GDM1 (cell line): ENCODE data around the gene MARCHF7.
"Not testable (repeated sequence)": the region's sequence is repeated elsewhere in the genome, so short reads cannot be mapped to it uniquely, and the experiment has no call there.

Source experiments
- DNase-seq: peaks from one replicate; lab custom pipeline; 2025; lab: John Stamatoyannopoulos, UW

The MARCHF7 gene

DNA sequence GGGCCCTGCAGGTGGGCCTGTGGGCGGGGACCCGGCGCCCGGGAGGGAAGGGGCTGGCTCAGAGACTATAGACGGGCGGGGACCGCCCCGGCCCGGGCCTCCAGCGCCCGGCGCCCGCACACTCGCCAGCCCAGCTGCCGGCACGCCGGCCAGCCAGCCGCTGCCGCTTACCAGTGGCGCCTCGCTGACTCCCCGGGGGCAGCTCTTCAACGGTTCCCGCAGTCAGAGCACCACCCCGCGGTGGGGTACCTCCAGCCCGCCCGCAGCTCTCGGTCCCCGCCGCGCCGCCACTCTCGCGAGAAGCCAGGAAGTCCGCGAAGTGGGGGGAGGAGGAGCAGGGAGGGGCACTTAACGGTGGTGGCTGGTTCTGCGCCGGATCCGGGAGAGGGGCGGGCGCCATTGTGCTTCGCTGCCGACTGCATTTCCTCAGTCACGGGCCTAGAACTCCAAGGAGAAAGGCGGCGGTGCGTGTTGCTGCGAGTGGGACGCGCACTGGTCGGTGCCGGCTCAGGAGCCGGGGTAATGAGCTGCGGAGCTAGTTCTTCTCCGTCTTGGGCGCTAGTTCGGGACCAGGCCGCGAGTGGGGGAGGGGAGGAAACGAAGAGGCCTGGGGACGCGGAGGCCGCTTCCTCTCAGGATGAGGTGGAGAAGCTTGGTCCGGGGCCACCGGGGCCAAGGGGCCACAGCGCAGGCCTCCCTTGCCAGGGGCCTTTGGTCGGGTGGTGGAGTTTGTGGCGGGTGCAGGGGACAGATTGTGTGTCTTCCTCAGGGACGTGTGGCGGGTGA is at the start of gene MARCHF7:
TSS of gene MARCHF7 (plus strand) at position 364 of the 786 bp plus-strand sequence. CDS start 16,517 bp downstream, outside the sequence.
- DNase-seq = peak; percentile 95

DNA sequence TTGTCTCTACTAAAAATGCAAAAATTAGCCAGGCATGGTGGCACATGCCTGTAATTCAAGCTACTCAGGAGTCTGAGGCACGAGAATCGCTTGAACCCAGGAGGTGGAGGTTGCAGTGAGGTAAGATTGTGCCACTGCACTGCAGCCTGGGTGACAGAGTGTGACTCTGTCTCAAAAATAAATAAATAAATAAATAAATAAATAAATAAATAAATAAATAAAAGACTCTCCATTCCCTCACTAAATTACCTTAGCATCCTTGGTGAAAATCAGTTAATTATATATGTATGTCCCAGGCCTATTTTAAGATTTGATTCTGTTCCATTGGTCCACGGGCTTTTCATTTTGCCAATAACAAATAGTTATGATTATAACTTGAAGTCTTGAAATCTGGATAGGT is 44.9 kb upstream of the MARCHF7 start:
- not testable (repeated sequence) for DNase-seq

DNA sequence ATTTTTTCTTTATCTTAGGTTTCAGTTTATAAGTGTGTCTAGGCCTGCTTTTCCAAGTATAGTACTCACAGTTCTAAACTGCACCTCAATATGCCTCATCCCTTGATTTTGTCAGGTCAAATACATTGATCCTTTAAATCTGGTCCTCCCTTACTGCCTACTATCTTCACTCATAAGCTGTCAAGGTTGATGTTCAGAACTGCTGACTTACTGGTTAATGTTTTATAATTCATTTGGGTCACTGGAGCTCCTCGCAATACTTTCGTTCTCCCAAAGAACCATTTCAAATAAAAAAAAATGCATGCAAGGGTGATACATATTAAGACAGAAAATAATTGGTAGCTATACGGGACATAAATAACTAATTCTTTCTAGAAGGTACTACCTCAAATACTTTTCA is 41.3 kb upstream of the MARCHF7 start:
- DNase-seq = no peak

DNA sequence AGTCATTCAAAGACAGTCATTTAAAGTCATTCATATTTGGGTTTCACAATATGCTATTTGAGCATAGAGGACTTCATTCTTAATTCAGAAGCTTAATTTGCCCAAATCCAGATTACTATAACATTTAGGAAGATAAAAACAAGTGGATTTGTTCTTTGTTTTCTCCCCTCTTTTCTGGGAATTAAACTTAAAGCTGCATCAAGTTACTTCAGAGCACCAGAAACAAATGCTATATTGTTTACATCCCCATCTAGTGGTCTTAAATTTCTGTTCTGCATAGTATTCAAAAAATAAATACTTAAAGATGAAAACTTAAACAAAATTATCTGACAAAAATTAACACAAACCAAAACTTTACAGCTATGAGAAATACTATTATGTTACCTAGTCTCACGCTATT is 34.7 kb upstream of the MARCHF7 start:
- no peak for DNase-seq

DNA sequence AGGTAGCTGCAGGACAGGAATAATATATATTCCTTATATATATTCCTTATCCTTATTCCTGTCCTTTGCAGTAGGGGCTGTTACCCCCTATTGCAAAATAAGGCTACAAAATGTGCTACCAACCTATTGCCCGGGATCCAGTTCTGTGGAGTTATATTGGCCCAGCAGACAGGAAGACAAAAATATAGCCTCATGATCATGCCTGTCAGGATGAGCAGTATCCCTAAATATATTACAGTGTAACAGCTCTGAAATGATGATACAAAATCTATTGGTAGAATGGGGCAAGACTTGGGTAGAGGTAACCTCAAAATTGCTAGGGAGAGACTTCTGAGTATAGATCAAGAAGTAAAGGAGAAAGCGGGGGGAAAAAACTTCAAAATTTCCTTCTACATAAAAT is 31.6 kb upstream of the MARCHF7 start:
- DNase-seq = no peak

- DNase-seq = no peak
Observed at GRCh38 chr2:159683817-159684216, 28.5 kb upstream of the MARCHF7 start.

DNA sequence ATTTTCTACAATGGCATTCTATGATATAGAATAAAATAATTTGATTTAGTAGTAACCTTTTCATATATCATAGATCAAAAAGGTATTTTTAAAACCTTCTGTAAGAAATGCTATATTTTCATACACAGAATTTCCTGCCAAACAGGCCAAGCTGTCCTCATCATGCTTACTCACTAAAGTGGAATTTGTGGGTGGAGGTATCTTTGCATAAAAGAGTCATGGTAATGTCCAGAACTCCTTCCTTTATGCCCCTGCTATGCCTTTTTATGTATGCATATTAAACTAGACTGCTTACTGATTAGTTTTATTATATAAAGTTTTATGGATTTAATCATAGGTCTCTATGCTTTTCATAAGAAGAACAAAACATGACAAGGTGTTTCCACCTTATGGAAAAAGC is 27.5 kb upstream of the MARCHF7 start:
- no peak for DNase-seq

DNA sequence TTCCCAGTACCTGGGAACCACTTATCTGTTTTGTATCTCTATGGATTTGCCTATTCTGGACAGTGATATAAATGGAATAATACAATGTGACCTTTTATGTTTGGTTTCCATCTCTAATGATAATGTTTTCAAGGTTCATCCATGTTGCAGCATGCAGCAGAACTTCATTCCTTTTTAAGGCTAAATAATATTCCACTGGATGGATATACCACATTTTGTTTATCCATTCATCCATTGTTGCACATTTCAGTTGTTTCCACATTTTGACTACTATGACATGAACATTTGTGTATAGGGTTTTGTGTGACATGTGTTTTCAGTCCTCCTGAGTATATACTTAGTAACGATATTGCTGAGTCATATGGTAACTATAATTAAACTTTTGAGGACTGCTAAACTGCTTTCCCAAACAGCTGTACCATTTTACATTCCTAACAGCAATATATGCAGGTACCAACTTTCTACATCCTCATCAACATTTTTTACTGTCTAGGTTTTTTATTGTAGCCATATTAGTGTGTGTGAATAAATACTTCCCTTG is 17.7 kb upstream of the MARCHF7 start:
- no peak for DNase-seq

- no peak for DNase-seq
Observed at GRCh38 chr2:159695795-159696448, 16.4 kb upstream of the MARCHF7 start.

GRCh38 chr2:159703491-159703890 is 8.8 kb upstream of the MARCHF7 start:
- no peak for DNase-seq

DNA sequence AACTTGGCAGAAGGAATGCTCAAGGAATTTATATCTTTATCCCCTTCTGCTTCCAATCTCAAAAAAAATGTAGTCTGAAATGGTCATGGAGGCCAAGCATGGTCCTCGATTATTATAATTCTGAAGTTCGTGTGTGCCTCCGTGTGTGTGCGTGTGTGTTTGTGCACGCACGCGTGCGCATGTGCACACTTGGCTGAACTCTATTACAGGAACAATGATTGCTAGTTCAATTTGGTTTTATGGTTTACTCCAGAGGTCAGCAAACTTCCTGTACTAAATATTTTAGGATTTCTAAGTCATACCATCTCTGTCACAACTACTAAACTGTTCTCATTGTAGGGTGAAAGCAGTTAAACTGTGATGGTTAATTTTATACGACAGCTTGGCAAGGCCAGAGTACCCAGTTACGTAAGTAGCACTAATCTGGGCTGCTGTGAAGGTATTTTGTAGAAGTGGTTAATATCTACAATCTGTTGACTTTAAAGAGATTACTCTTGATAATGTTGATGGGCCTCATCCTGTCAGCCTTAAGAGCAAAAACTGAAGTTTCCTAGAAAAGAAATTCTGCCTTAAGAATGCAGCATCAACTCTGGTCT is 5.8 kb upstream of the MARCHF7 start:
- no peak for DNase-seq

DNA sequence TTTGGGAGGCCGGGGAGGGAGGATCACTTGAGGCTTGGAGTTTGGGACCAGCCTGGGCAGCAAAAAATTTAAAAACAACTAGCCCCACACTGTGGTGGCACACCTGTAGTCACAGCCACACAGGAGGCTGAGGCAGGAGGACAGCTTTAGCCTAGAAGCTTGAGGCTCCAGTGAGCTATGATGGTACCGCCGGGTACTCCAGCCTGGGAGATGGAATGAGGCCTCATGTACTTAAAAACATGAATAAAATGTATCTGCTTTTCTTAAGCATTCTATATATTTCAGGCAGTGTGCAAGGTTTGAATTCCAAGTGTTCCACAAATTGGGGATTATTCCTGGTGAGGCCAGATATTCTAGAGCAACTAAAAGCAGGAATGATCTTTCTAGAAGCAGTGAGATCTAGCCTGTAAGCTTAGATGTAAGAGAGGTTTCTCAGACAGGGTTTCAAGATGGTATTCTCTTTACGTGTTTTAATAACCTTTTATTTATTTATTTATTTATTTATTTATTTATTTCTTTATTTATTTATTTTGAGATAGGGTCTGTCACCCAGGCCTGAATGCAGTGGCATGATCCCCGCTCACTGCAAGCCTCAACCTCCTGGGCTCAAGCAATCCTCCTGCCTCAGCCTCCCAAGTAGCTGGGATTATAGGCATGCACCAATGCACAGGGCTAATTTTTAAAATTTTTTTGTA is 4.1 kb upstream of the MARCHF7 start:
- no peak for DNase-seq

DNA sequence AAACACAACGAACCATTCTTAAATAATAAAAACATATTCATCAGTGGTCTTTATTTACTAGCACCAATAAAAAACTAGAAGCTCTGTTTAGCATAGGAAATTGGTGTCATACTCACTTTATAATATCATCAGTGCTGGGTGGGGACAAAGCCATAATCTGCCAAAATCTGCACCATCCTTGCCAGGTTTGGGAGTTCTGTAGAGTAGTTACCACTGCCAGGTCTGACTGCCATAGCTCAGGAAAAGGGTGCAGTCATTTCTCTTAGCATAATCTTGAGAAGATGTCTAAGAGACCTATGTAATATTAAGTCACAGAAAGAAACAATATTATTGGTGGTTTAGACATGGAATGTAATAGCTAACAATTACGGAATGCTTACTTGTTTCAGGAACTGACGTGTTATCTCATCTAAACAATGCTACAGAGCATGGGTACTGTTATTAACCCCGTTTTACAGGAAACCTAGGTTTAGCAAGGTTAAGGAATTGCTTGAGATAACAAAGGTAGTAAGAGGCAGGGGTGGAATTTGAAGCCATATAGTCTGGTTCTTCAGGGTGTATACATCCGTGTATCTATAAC is 1.6 kb upstream of the MARCHF7 start:
- no peak for DNase-seq

- no peak for DNase-seq
Observed at GRCh38 chr2:159711562-159712142, 654 bp upstream of the MARCHF7 start.

- no peak for DNase-seq
Observed at GRCh38 chr2:159712929-159713420, 669 bp downstream of the MARCHF7 start.

DNA sequence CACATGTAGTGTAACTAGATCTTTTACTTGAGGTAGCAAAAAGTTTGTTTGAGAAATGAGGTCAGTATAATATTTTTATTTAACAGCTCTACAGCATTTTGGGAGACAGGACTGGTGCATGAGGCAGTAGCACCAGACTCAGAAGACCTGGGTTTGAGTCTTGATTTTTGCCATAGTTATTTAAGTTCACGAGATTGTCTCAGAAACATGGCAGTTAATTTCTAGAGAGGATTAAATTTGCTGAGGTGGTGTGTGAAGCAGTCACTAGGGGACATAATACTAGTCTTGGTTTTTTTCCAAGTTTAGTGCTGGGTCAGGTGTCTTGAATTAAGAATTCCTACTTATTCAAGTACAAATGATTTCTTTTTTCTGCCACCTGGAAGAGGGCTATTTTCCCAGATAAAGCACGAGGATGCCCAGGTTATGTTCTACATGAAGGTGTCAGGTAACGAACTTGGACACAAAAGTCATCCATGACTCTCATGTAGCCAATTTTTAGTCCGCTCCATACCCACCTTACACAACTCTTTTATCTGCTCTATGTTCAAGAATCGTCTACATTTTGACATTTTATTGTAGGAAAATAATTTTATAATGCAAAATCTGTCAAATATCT is 1.4 kb downstream of the MARCHF7 start:
- DNase-seq = no peak

- no peak for DNase-seq
Observed at GRCh38 chr2:159714247-159714930, 2.1 kb downstream of the MARCHF7 start.

DNA sequence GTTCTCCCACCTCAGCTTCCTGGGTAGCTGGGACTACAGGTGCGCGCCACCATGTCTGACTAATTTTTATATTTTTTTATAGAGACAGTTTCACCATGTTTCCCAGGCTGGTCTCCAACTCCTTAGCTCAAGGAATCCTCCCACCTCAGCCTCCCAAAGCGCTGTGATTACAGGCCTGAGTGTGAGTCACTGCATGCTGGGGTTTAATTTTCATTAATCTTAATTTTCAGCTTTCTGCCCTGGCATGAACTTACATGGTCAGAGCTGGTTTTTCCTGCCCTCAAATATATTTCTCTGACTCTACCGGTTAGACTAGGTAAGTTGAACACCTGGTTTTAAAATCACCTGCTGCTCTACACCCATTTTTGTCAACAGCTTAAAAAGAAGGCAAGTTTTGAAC is 3.1 kb downstream of the MARCHF7 start:
- no peak for DNase-seq

DNA sequence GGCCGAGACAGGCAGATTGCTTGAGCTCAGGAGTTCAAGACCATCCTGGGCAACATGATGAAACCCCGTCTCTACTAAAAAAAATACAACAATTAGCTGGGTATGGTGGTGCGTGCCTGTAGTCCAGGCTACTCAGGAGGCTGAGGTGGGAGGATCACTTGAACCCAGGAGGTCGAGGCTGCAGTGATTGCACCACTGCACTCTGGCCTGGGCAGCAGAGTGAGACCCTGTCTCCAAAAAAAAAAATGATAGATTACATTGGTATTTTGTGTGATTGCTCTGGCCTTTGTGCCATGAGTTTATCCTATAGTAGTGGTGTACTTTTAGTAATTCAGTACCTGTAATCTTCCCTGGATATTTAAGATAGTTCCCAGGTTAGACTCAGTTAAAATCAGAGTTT is 4.1 kb downstream of the MARCHF7 start:
- not testable (repeated sequence) for DNase-seq

- no peak for DNase-seq
Observed at GRCh38 chr2:159716857-159717256, 4.6 kb downstream of the MARCHF7 start.
